GM18499 (cell line): Measurements from ENCODE around the gene P3H1.
"Not testable (repeated sequence)": the region's sequence is repeated elsewhere in the genome, so short reads cannot be mapped to it uniquely, and the experiment has no call there.

Experiments
- ATAC-seq: cut with Tn5 transposase; IDR thresholded peaks from one replicate; pipeline ENCODE4 v1.9.1; 2021; ENCODE audit warnings: moderate number of reproducible peaks; ENCODE audit not compliant: insufficient read depth, unreplicated experiment

P3H1 gene

GRCh38 chr1:42766741-42767509 is at the start of gene P3H1, which contains the start of gene C1orf50:
TSS of gene P3H1 (minus strand) at chr1:42767028. CDS start at chr1:42766971, 57 bp downstream.
TSS of gene C1orf50 (plus strand) at chr1:42767249. CDS start at chr1:42767312, 63 bp downstream.
- peak; percentile 64 for ATAC-seq

GRCh38 chr1:42815941-42816584 is 49.2 kb upstream of the P3H1 start:
- no peak for ATAC-seq

GRCh38 chr1:42814815-42815214 is 48.0 kb upstream of the P3H1 start:
- ATAC-seq: not testable (repeated sequence)

- ATAC-seq: no peak
Observed at GRCh38 chr1:42807056-42807668, 40.3 kb upstream of the P3H1 start.

- ATAC-seq: no peak
Observed at GRCh38 chr1:42806593-42806992, 39.8 kb upstream of the P3H1 start.

GRCh38 chr1:42806171-42806570 is 39.3 kb upstream of the P3H1 start:
- no peak for ATAC-seq

- ATAC-seq: no peak
Observed at GRCh38 chr1:42801832-42802473, 35.1 kb upstream of the P3H1 start.

- no peak for ATAC-seq
Observed at GRCh38 chr1:42797979-42798378, 31.2 kb upstream of the P3H1 start.

- no peak for ATAC-seq
Observed at GRCh38 chr1:42797414-42797813, 30.6 kb upstream of the P3H1 start.

GRCh38 chr1:42793824-42794223 is 27.0 kb upstream of the P3H1 start:
- ATAC-seq: no peak

GRCh38 chr1:42788021-42788420 is 21.2 kb upstream of the P3H1 start:
- ATAC-seq: no peak

GRCh38 chr1:42786097-42786496 is 19.3 kb upstream of the P3H1 start:
- no peak for ATAC-seq

- no peak for ATAC-seq
Observed at GRCh38 chr1:42784946-42785693, 18.3 kb upstream of the P3H1 start, which contains the start of gene TMEM269. TSS of gene TMEM269 (plus strand) at chr1:42784991. CDS start at chr1:42789894, 4,903 bp downstream.

- no peak for ATAC-seq
Observed at GRCh38 chr1:42784547-42784945, 17.7 kb upstream of the P3H1 start.

GRCh38 chr1:42783092-42783491 is 16.3 kb upstream of the P3H1 start:
- no peak for ATAC-seq

GRCh38 chr1:42780176-42780575 is 13.3 kb upstream of the P3H1 start:
- ATAC-seq: no peak

GRCh38 chr1:42779725-42780124 is 12.9 kb upstream of the P3H1 start:
- ATAC-seq: no peak

- ATAC-seq: no peak
Observed at GRCh38 chr1:42777852-42778251, 11.0 kb upstream of the P3H1 start.

- ATAC-seq: no peak
Observed at GRCh38 chr1:42776502-42776901, 9.7 kb upstream of the P3H1 start.

- ATAC-seq: no peak
Observed at GRCh38 chr1:42774928-42775526, 8.2 kb upstream of the P3H1 start.
